Effector memory CD8-positive, alpha-beta T cell (primary cell): ENCODE measurements around the gene HIPK2.

Source experiments
- ATAC-seq: fragments of 150-1000 bp; cut with Tn5 transposase; replicated peaks from 2 replicates; pipeline ENCODE4 v1.10.0; 2021; ENCODE audit warnings: mild to moderate bottlenecking, moderate library complexity
- DNase-seq, 3 experiments: peaks; one replicate each; pipeline ENCODE4 v3.0.0; 2021
- H3K27ac Mint-ChIP-seq, 2 donors: one replicate each; pipeline ENCODE4 v1.8.0; 2022; ENCODE audit warnings: mild to moderate bottlenecking in 2 of 2, mixed read lengths in 2 of 2, moderate library complexity in 2 of 2
- H3K27me3 Mint-ChIP-seq, 2 donors: one replicate each; pipeline ENCODE4 v1.8.0; 2022; ENCODE audit warnings: mixed read lengths in 2 of 2
- H3K36me3 Mint-ChIP-seq: one replicate; pipeline ENCODE4 v1.8.0; 2022; ENCODE audit warnings: mild to moderate bottlenecking, moderate library complexity, mixed read lengths; ENCODE audit not compliant: insufficient read depth
- H3K4me1 Mint-ChIP-seq, 2 donors: one replicate each; pipeline ENCODE4 v1.8.0; 2022; ENCODE audit warnings: low read depth in 2 of 2, mixed read lengths in 2 of 2
- H3K4me3 Mint-ChIP-seq, 2 donors: one replicate each; pipeline ENCODE4 v1.8.0; 2022; ENCODE audit warnings: mild to moderate bottlenecking in 2 of 2, mixed read lengths in 2 of 2, moderate library complexity in 2 of 2
- H3K9me3 Mint-ChIP-seq, 2 donors: one replicate each; pipeline ENCODE4 v1.8.0; 2022; ENCODE audit warnings: mixed read lengths in 2 of 2

The HIPK2 gene

GRCh38 chr7:139654276-139655181, 123.3 kb downstream of the HIPK2 start:
- H3K9me3 Mint-ChIP-seq = no peaks in the 10 kb centered on the region
- H3K4me3 Mint-ChIP-seq = no peak overlapping the region
- no peaks in the 10 kb centered on the region for H3K27me3 Mint-ChIP-seq
- no peak overlapping the region for H3K27ac Mint-ChIP-seq
- DNase-seq = no peak
- H3K4me1 Mint-ChIP-seq = peaks cover 4 to 6% of the 10 kb centered on the region in 2 donors
- ATAC-seq = no peak
- no peaks in the 10 kb centered on the region for H3K36me3 Mint-ChIP-seq

DNA sequence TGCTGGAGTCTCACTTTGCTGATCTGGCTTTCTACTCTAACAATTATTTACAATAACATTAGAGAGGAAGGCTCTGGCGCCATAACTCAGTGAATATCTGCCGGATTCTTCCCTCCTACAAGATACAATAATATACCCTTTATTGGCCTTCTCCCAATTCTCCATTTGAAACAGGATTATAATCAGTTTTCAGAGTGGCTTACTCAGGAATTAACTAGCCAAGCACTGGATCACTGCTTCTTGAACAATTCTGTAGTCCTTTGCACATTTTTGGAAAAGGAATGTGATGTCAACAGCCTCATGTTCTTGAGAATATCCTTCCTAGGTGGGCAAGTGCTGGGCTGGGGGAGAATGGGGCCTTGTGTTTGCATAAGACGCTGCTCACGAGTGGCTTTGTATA, 125.9 kb downstream of the HIPK2 start:
- ATAC-seq = no peak
- Mint-ChIP-seq H3K27ac (no peak overlapping the region), H3K4me1 (peaks cover 14% of the 10 kb centered on the region in 2 donors), H3K9me3 (no peaks in the 10 kb centered on the region), H3K36me3 (no peaks in the 10 kb centered on the region), H3K4me3 (no peak overlapping the region), H3K27me3 (no peaks in the 10 kb centered on the region)
- DNase-seq = no peak

DNA sequence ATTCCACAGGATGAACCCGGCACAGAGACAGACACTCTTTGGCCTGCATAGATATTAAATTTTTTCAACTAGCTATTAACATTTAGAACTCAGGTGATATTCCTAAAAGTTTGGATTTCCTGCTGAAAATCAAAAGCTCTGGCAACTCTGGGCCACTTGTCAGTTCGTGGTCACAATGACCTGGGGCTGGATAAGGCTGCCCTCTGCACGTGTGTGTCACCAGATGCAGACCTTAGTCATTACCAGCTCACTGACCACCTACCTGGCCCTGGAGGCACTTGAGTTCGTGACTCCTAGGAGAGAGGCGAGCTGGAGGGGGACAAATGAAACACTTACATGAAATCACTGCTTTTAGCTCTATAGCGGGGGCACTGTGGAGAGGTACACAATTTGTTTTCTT, 126.5 kb downstream of the HIPK2 start:
- Mint-ChIP-seq H3K36me3 (no peaks in the 10 kb centered on the region), H3K4me1 (peaks cover 13 to 18% of the 10 kb centered on the region in 2 donors), H3K27ac (no peak overlapping the region), H3K9me3 (no peaks in the 10 kb centered on the region), H3K4me3 (no peak overlapping the region), H3K27me3 (no peaks in the 10 kb centered on the region)
- DNase-seq = no peak
- ATAC-seq = no peak

- no peak overlapping the region for H3K4me3 Mint-ChIP-seq
- no peaks in the 10 kb centered on the region for H3K9me3 Mint-ChIP-seq
- ATAC-seq (no peak), DNase-seq (no peak)
- H3K36me3 Mint-ChIP-seq = no peaks in the 10 kb centered on the region
- H3K27me3 Mint-ChIP-seq = no peaks in the 10 kb centered on the region
- H3K4me1 Mint-ChIP-seq = peaks cover 14 to 21% of the 10 kb centered on the region in 2 donors
- H3K27ac Mint-ChIP-seq = peak overlapping the region; percentile 7 to 10
Measured at GRCh38 chr7:139650429-139651100, 127.2 kb downstream of the HIPK2 start.

GRCh38 chr7:139648941-139649425, 128.8 kb downstream of the HIPK2 start:
- Mint-ChIP-seq H3K36me3 (no peaks in the 10 kb centered on the region), H3K27me3 (no peaks in the 10 kb centered on the region), H3K4me1 (peaks cover 14 to 21% of the 10 kb centered on the region in 2 donors), H3K4me3 (peak overlapping the region in 1 of 2 donors; percentile 43), H3K27ac (peak overlapping the region in 1 of 2 donors; percentile 87), H3K9me3 (no peaks in the 10 kb centered on the region)
- DNase-seq (no peak), ATAC-seq (peak; percentile 42)

GRCh38 chr7:139648391-139648861, 129.4 kb downstream of the HIPK2 start:
- Mint-ChIP-seq H3K4me3 (peak overlapping the region in 1 of 2 donors; percentile 43), H3K9me3 (no peaks in the 10 kb centered on the region), H3K4me1 (peaks cover 14 to 21% of the 10 kb centered on the region in 2 donors), H3K27me3 (no peaks in the 10 kb centered on the region), H3K36me3 (no peaks in the 10 kb centered on the region), H3K27ac (peak overlapping the region in 1 of 2 donors; percentile 87)
- no peak for DNase-seq
- ATAC-seq = no peak

GRCh38 chr7:139647814-139648390, 129.9 kb downstream of the HIPK2 start:
- Mint-ChIP-seq H3K4me1 (peaks cover 14 to 21% of the 10 kb centered on the region in 2 donors), H3K36me3 (no peaks in the 10 kb centered on the region), H3K27ac (peak overlapping the region in 1 of 2 donors; percentile 87), H3K4me3 (peak overlapping the region in 1 of 2 donors; percentile 43), H3K27me3 (no peaks in the 10 kb centered on the region), H3K9me3 (no peaks in the 10 kb centered on the region)
- ATAC-seq (no peak), DNase-seq (no peak)

DNA sequence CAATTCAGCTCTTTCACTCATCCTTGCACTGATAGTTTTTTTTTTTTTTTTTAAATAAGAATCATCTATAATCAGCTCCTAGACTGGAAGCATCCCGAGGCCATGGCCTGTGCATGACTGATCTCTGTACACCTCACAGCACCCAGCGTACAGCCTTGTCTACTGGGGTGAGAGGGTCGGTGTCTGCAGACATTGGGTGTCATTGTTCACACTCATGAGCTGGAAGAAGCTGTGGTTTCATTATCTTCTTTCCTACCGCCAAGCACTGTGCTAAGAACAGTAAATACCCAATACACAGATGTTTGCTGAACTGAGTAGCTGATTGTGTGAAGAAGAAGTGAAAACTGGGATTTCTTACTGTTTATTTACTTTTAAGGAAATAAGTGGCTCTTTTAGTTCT, 130.7 kb downstream of the HIPK2 start:
- Mint-ChIP-seq H3K9me3 (no peaks in the 10 kb centered on the region), H3K36me3 (no peaks in the 10 kb centered on the region), H3K27me3 (no peaks in the 10 kb centered on the region), H3K4me3 (no peak overlapping the region), H3K4me1 (peaks cover 14 to 25% of the 10 kb centered on the region in 2 donors), H3K27ac (peak overlapping the region in 1 of 2 donors; percentile 87)
- DNase-seq (no peak), ATAC-seq (peak; percentile 51)

DNA sequence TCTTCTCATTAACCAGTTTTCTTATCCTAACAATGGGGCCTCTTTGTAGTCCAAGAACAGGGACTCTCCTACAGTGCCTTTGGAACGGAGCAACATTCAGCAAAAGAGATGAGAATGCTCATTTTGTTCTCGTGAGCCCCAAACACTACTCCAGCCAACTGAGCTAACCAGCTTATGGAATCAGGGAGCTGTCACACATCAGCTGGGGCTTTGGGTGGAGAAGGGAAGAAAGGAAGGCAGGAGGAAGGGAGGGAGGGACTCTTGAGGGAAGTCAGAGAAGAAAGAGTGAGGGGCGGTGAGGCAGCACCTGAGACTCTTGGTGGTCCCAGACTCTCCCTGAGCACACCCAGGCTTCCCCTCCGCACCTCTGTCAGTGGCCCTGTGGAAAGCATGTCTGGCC, 131.2 kb downstream of the HIPK2 start:
- Mint-ChIP-seq H3K9me3 (no peaks in the 10 kb centered on the region), H3K27me3 (no peaks in the 10 kb centered on the region), H3K4me3 (no peak overlapping the region), H3K4me1 (peaks cover 14 to 27% of the 10 kb centered on the region in 2 donors), H3K27ac (no peak overlapping the region), H3K36me3 (no peaks in the 10 kb centered on the region)
- DNase-seq (no peak), ATAC-seq (no peak)

- DNase-seq (peak; percentile 71 to 78 (median 73)), ATAC-seq (peak; percentile 69)
- H3K36me3 Mint-ChIP-seq = no peaks in the 10 kb centered on the region
- H3K9me3 Mint-ChIP-seq = no peaks in the 10 kb centered on the region
- peak overlapping the region in 1 of 2 donors; percentile 64 for H3K27ac Mint-ChIP-seq
- peaks cover 14 to 27% of the 10 kb centered on the region in 2 donors for H3K4me1 Mint-ChIP-seq
- no peaks in the 10 kb centered on the region for H3K27me3 Mint-ChIP-seq
- H3K4me3 Mint-ChIP-seq = no peak overlapping the region
Measured at GRCh38 chr7:139645572-139646523, 131.9 kb downstream of the HIPK2 start.

DNA sequence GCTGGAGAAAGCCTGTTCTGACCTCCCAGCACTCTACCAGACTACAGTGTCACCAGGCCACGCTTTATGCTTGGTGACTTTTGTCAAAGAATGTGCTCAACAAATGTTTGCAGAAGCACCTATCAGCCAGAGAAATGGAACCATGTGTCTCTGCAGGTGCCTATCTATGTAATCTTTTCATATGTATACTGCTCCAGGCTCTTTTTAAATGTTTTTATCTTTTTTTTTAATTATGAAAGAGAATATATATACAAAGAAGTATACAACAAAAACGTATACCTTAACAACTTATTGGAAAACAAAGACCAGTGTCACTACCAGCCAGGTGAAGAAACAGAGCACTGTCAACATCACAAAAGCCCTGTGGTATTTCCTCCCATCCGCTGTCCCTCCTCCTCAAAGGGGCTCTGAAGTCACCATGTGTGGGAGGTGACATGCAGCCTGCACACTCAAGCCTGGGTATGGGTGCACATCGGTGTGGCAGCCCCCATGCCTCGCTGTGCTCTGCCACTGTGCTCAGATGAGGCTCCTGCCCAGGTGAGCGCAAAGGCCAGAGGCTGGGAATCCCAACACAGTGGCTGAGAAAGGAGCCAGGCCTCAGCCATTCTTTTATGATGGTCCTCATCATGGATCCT, 133.7 kb downstream of the HIPK2 start:
- no peaks in the 10 kb centered on the region for H3K9me3 Mint-ChIP-seq
- ATAC-seq (no peak), DNase-seq (no peak)
- H3K27ac Mint-ChIP-seq = no peak overlapping the region
- no peak overlapping the region for H3K4me3 Mint-ChIP-seq
- H3K4me1 Mint-ChIP-seq = peaks cover 14 to 24% of the 10 kb centered on the region in 2 donors
- no peaks in the 10 kb centered on the region for H3K36me3 Mint-ChIP-seq
- no peaks in the 10 kb centered on the region for H3K27me3 Mint-ChIP-seq

GRCh38 chr7:139642283-139642682, 135.5 kb downstream of the HIPK2 start:
- no peak for DNase-seq
- H3K4me3 Mint-ChIP-seq = no peak overlapping the region
- no peaks in the 10 kb centered on the region for H3K27me3 Mint-ChIP-seq
- no peaks in the 10 kb centered on the region for H3K9me3 Mint-ChIP-seq
- no peaks in the 10 kb centered on the region for H3K36me3 Mint-ChIP-seq
- H3K4me1 Mint-ChIP-seq = peaks cover 10 to 25% of the 10 kb centered on the region in 2 donors
- no peak for ATAC-seq
- no peak overlapping the region for H3K27ac Mint-ChIP-seq
